GM12878 (cell line): ENCODE results near the gene NFYB. TPM values are rescaled to one million over a fixed set of nuclear protein-coding genes. Genes with fewer than 3 reads are reported as not detected.

Experiments
- ATAC-seq: fragments of 200-7000 bp; cut with Tn5 transposase; 3 replicates; pipeline ENCODE4 v1.9.1; 2020; ENCODE audit warnings: mild to moderate bottlenecking, moderate library complexity
- BruUV-seq: library from RNA; stranded (reverse); fragments of 400-500 nt; replicated peaks from 2 replicates; lab custom pipeline; 2021; lab: Mats Ljungman, UMichigan
- CTCF ChIA-PET: fragments of 300-600 bp; sonication (Branson Sonifier 250); formaldehyde crosslinking; extraction: SDS; loops from one replicate; lab custom pipeline; 2021; ENCODE audit warnings: inconsistent platforms; lab: Yijun Ruan, JAX
- POLR2A ChIA-PET: fragments of 350-600 bp; formaldehyde crosslinking; extraction: SDS; loops from one replicate; lab custom pipeline; 2021; ENCODE audit warnings: inconsistent platforms; lab: Charles Lee
- RAD21 ChIA-PET: fragments of 300-600 bp; sonication (Branson Sonifier 250); formaldehyde crosslinking; loops from one replicate; lab custom pipeline; 2023; ENCODE audit warnings: antibody characterized with exemption; ENCODE audit not compliant: unreplicated experiment; lab: Charles Lee
- SMC1A ChIA-PET: fragments of 300-600 bp; sonication (Branson Sonifier 250); formaldehyde crosslinking; loops from one replicate; lab custom pipeline; 2023; ENCODE audit not compliant: unreplicated experiment, uncharacterized antibody; lab: Charles Lee
- DNase-seq: peaks from one replicate; pipeline ENCODE4 v3.0.0-alpha.2; 2011; ENCODE audit warnings: low read depth, low spot score
- FAIRE-seq: peaks from 3 replicates; lab custom pipeline; 2011; peaks lifted over from hg19 to GRCh38; lab: Jason Lieb, UNC
- H2AFZ ChIP-seq: 2 replicates; pipeline ENCODE4 v1.6.0; 2011; ENCODE audit warnings: low read depth, low read length, control low read depth; ENCODE audit not compliant: control insufficient read depth
- H3K27ac ChIP-seq: 2 replicates; pipeline ENCODE4 v1.5.1; 2011; ENCODE audit warnings: control low read depth; ENCODE audit not compliant: control insufficient read depth, insufficient read depth
- H3K27me3 ChIP-seq, 2 experiments: replicated peaks in 1 of 2; 2 replicates each; pipeline versions ENCODE4 v1.6.0 to v1.6.1; 2011; ENCODE audit warnings: low read length in 1 of 2; ENCODE audit not compliant: control insufficient read depth in 2 of 2, insufficient read depth in 2 of 2
- H3K36me3 ChIP-seq, 2 experiments: 2 replicates each; pipeline ENCODE4 v1.5.1; 2011; ENCODE audit warnings: low read length in 1 of 2; ENCODE audit not compliant: control insufficient read depth in 2 of 2, insufficient read depth in 2 of 2
- H3K4me1 ChIP-seq: 2 replicates; pipeline ENCODE4 v1.6.1; 2011; ENCODE audit warnings: mild to moderate bottlenecking, low read length, moderate library complexity, mixed read lengths; ENCODE audit not compliant: control insufficient read depth, insufficient read depth
- H3K4me2 ChIP-seq: 2 replicates; pipeline ENCODE4 v1.6.0; 2011; ENCODE audit warnings: control low read depth; ENCODE audit not compliant: control insufficient read depth, insufficient read depth
- H3K4me3 ChIP-seq: fragments of 200-600 bp; sonication (generic); 2 replicates; pipeline ENCODE4 v1.5.1; 2016
- H3K79me2 ChIP-seq: 2 replicates; pipeline ENCODE4 v1.6.0; 2011; ENCODE audit warnings: low read length; ENCODE audit not compliant: control insufficient read depth, insufficient read depth
- H3K9ac ChIP-seq: 2 replicates; pipeline ENCODE4 v1.8.0; 2011; ENCODE audit warnings: low read length, control low read depth, mixed read lengths; ENCODE audit not compliant: control insufficient read depth, insufficient read depth
- H3K9me3 ChIP-seq: replicated peaks from 3 replicates; pipeline ENCODE4 v1.5.1; 2011; ENCODE audit warnings: mild to moderate bottlenecking, low read length; ENCODE audit not compliant: control insufficient read depth, insufficient read depth
- H4K20me1 ChIP-seq: 2 replicates; pipeline ENCODE4 v1.6.0; 2011; ENCODE audit not compliant: control insufficient read depth, insufficient read depth
- CBX3 ChIP-seq: fragments of 200-600 bp; sonication (generic); IDR thresholded peaks from 2 replicates; pipeline ENCODE4 v1.6.1; 2016; ENCODE audit warnings: low read depth, borderline replicate concordance
- CHD2 ChIP-seq: IDR thresholded peaks from 2 replicates; pipeline ENCODE4 v1.6.1; 2011; ENCODE audit warnings: low read depth, low read length, improper control_type of control experiment, borderline replicate concordance
- CREM ChIP-seq: IDR thresholded peaks from 2 replicates; pipeline ENCODE4 v1.6.1; 2014; ENCODE audit warnings: antibody characterized with exemption, low read depth
- EP300 ChIP-seq, 2 experiments: fragments of 150-350 bp in 1 of 2; IDR thresholded peaks; 2 replicates each; pipeline ENCODE4 v1.6.1; 2011 to 2012; ENCODE audit warnings: low read depth in 2 of 2, low read length in 2 of 2, borderline replicate concordance in 1 of 2, improper control_type of control experiment in 1 of 2, inconsistent platforms in 1 of 2; ENCODE audit not compliant: control insufficient read depth in 1 of 2
- IKZF1 ChIP-seq: fragments of 450-650 bp; conservative IDR thresholded peaks from 2 replicates; pipeline ENCODE4 v1.6.1; 2017; ENCODE audit warnings: antibody characterized with exemption, mild to moderate bottlenecking
- SP1 ChIP-seq: IDR thresholded peaks from one replicate; pipeline ENCODE4 v1.6.1; 2011; ENCODE audit warnings: low read depth, low read length
- SPI1 ChIP-seq: IDR thresholded peaks from 2 replicates; pipeline ENCODE4 v1.6.1; 2011; ENCODE audit warnings: low read depth, mild to moderate bottlenecking, low read length, moderate library complexity, borderline replicate concordance; ENCODE audit not compliant: insufficient read depth
- SRF ChIP-seq, 2 experiments: IDR thresholded peaks; 2 replicates each; pipeline ENCODE4 v1.6.1; 2011; ENCODE audit warnings: low read depth in 2 of 2, low read length in 2 of 2, mild to moderate bottlenecking in 1 of 2, moderate library complexity in 1 of 2
- TAF1 ChIP-seq: IDR thresholded peaks from 2 replicates; pipeline ENCODE4 v1.6.1; 2011; ENCODE audit warnings: mild to moderate bottlenecking, low read depth, low read length, borderline replicate concordance
- TCF3 ChIP-seq: IDR thresholded peaks from 2 replicates; pipeline ENCODE4 v1.6.1; 2012; ENCODE audit warnings: low read depth, mild to moderate bottlenecking, low read length, borderline replicate concordance; ENCODE audit not compliant: insufficient read depth
- USF2 ChIP-seq: IDR thresholded peaks from 2 replicates; pipeline ENCODE4 v1.6.1; 2011; ENCODE audit warnings: low read depth, low read length, improper control_type of control experiment, borderline replicate concordance
- ZBED1 ChIP-seq: IDR thresholded peaks from 2 replicates; pipeline ENCODE4 v1.6.1; 2016; ENCODE audit warnings: borderline replicate concordance
- WGBS: methylation state at CpG from one replicate; pipeline ENCODE4 v1.1.6; 2016; ENCODE audit warnings: low lambda C conversion rate; ENCODE audit not compliant: insufficient replicate concordance, insufficient coverage; ENCODE audit errors: missing lambda C conversion rate; 5-methylcytosine and 5-hydroxymethylcytosine counted together
- in situ Hi-C: fragments of 300-500 bp; cut with MboI; formaldehyde crosslinking; loops from 9 replicates; pipeline ENCODE4 v1.14.3; 2018; ENCODE audit warnings: mixed read lengths
- intact Hi-C: fragments of 100-400 bp; cut with micrococcal nuclease; formaldehyde crosslinking; loops from one replicate; pipeline ENCODE4 v1.14.2; 2022; ENCODE audit not compliant: unreplicated experiment
- polyA plus RNA-seq, 11 experiments: library from polyadenylated mRNA; depleted of rRNA in 4 of 11; unstranded in 6 of 11; stranded (reverse) in 5 of 11; fragments of >200 nt; fragmentation: Nextera tagmentation in 4 of 11; fragmentation: Illumina TruSeq in 1 of 11; extraction: Ambion mirVana in 4 of 11; extraction: Trizol in 1 of 11; gene quantifications; 1 replicate in 1 of 11; 2 replicates in 10 of 11; pipeline versions ENCODE4 v1.2.1 to v1.2.3, GENCODE V29; 2011 to 2016; ENCODE audit warnings: inconsistent platforms in 2 of 11, missing spikeins in 2 of 11, low read depth in 1 of 11
- total RNA-seq, 4 experiments: library from RNA; depleted of rRNA in 3 of 4; stranded (reverse); fragments of >200 nt in 3 of 4; fragmentation: Illumina TruSeq in 1 of 4; extraction: Trizol in 1 of 4; gene quantifications; 2 replicates each; pipeline versions ENCODE4 v1.2.1 to v1.2.3, GENCODE V29; 2013 to 2021

The NFYB gene
- total and polyA plus RNA-seq, 10 of the 15 experiments (the other 5 are each of a cell fraction or from before 2014, with no cell fraction given): 13.8 to 42.3 (median 28.2) TPM

- FAIRE-seq (no peak), DNase-seq (no peak), ATAC-seq (no peak)
- H3K9me3 ChIP-seq: no peaks in the 10 kb centered on the region
- H3K4me2 ChIP-seq: no peak overlapping the region
- no peaks in the 10 kb centered on the region for H3K79me2 ChIP-seq
- H3K4me3 ChIP-seq: no peak overlapping the region
- H3K9ac ChIP-seq: no peak overlapping the region
- no peaks in the 10 kb centered on the region for H3K27me3 ChIP-seq
- no TSS peak for BruUV-seq
- ChIA-PET SMC1A (interaction anchor here (0.8 to 4.7 kb wide), 5 partner anchors 8 to 228 kb away, joined by 3 to 75 read pairs (median 72); no protein-coding TSS in a partner anchor), POLR2A (no interaction called here), CTCF (interaction anchor here (0.8 to 6.9 kb wide), 8 partner anchors 8 to 285 kb away, joined by 3 to 239 read pairs (median 40); partner anchors contain the start of gene HCFC2), RAD21 (interaction anchor here (0.5 to 4.6 kb wide), 4 partner anchors 10 to 224 kb away, joined by 3 to 98 read pairs (median 26); no protein-coding TSS in a partner anchor)
- 95% methylated on average over 2 of the region's 2 CpGs for WGBS
- no peak overlapping the region for H3K27ac ChIP-seq
- H3K36me3 ChIP-seq: peaks cover 0 to 1% of the 10 kb centered on the region in 2 experiments; a peak in 1 of 4 replicates
- no peaks in the 10 kb centered on the region for H4K20me1 ChIP-seq
- intact Hi-C loops (loop anchor here (5.0 to 10.0 kb wide), 2 partner anchors 112 to 140 kb away; partner anchors contain the start of gene TDG), in situ Hi-C loops (loop anchor here (5.0 kb wide), 2 partner anchors 50 to 225 kb away; no protein-coding TSS in a partner anchor)
- H2AFZ ChIP-seq: no peak overlapping the region
- H3K4me1 ChIP-seq: no peaks in the 10 kb centered on the region
- TF ChIP-seq SPI1 (peak; percentile 88), SP1 (no peak)
Measured at GRCh38 chr12:104106965-104107364, 31.0 kb downstream of the NFYB start.

GRCh38 chr12:104105461-104105860, 32.5 kb downstream of the NFYB start:
- TF ChIP-seq USF2 (no peak), TCF3 (no peak), IKZF1 (no peak), TAF1 (no peak), ZBED1 (no peak), CBX3 (no peak), CHD2 (no peak), SRF (IDR thresholded peaks at IDR 0.05; ENCODE audit: low read depth in 2 of 2, low read length in 2 of 2) (no peak), EP300 (IDR thresholded peaks at IDR 0.05; ENCODE audit: borderline replicate concordance in 1 of 2, control insufficient read depth in 1 of 2, low read depth in 2 of 2, low read length in 2 of 2) (no peak), CREM (no peak)
- TF ChIP-seq, all 136 proteins: peak for 0
- SMC1A ChIA-PET: interaction anchor here (1.4 to 1.6 kb wide), 6 partner anchors 11 to 229 kb away, joined by 3 to 7 read pairs (median 5); partner anchors contain the start of gene HCFC2
- Histone ChIP-seq H3K79me2 (no peaks in the 10 kb centered on the region), H3K9me3 (no peaks in the 10 kb centered on the region), H3K27me3 (no peaks in the 10 kb centered on the region), H3K36me3 (peaks cover 0 to 3% of the 10 kb centered on the region in 2 experiments; a peak in 1 of 4 replicates), H3K4me1 (no peaks in the 10 kb centered on the region), H4K20me1 (no peaks in the 10 kb centered on the region), H3K4me3 (no peak overlapping the region), H3K9ac (no peak overlapping the region), H2AFZ (no peak overlapping the region), H3K27ac (no peak overlapping the region), H3K4me2 (no peak overlapping the region)
- CTCF ChIA-PET: interaction anchor here (1.0 to 2.5 kb wide), 2 partner anchors 8 to 225 kb away, joined by 3 to 12 read pairs; no protein-coding TSS in a partner anchor
- no peak for FAIRE-seq
- intact Hi-C loops (loop anchor here (5.0 to 10.0 kb wide), 2 partner anchors 111 to 138 kb away; partner anchors contain the start of gene TDG), in situ Hi-C loops (loop anchor here (5.0 kb wide), 2 partner anchors 48 to 223 kb away; no protein-coding TSS in a partner anchor)
- POLR2A ChIA-PET: interaction anchor here (0.6 to 2.1 kb wide), 2 partner anchors 41 to 983 kb away, joined by 3 to 6 read pairs; partner anchors contain the start of gene HCFC2
- ATAC-seq: no peak
- DNase-seq: no peak
- BruUV-seq: no TSS peak
- RAD21 ChIA-PET: no interaction called here
